CD14-positive monocyte (primary cell): ENCODE data around the gene CHCHD6. TPM values are rescaled to one million over a fixed set of nuclear protein-coding genes. Genes with fewer than 3 reads are reported as not detected.

ENCODE experiments used
- DNase-seq, 3 donors: peaks; one replicate each; pipeline ENCODE4 v3.0.0-alpha.2; 2011 to 2022
- H2AFZ ChIP-seq: 2 replicates; pipeline ENCODE4 v1.6.0; 2012; ENCODE audit warnings: mild to moderate bottlenecking, low read depth, low read length, inconsistent platforms; ENCODE audit not compliant: insufficient read depth, poor library complexity, severe bottlenecking
- H3K27ac ChIP-seq, 2 donors: 1 replicate in 1 of 2; 2 replicates in 1 of 2; pipeline ENCODE4 v1.5.1; 2012 to 2013; ENCODE audit warnings: low read length in 2 of 2, control low read depth in 1 of 2, inconsistent platforms in 1 of 2, low read depth in 1 of 2, mild to moderate bottlenecking in 1 of 2
- H3K27me3 ChIP-seq, 2 donors: one replicate each; pipeline versions ENCODE4 v1.6.0 to v1.6.1; 2011 to 2013; ENCODE audit warnings: low read length in 2 of 2; ENCODE audit not compliant: control insufficient read depth in 2 of 2, insufficient read depth in 2 of 2
- H3K36me3 ChIP-seq, 2 donors: replicated peaks in 1 of 2; 1 replicate in 1 of 2; 2 replicates in 1 of 2; pipeline versions ENCODE4 v1.5.1 to v1.6.1; 2012 to 2013; ENCODE audit warnings: low read length in 2 of 2, control low read depth in 1 of 2, inconsistent platforms in 1 of 2, mild to moderate bottlenecking in 1 of 2; ENCODE audit not compliant: insufficient read depth in 2 of 2, control insufficient read depth in 1 of 2
- H3K4me1 ChIP-seq, 2 donors: 1 replicate in 1 of 2; 2 replicates in 1 of 2; pipeline versions ENCODE4 v1.5.1 to v1.6.1; 2012 to 2013; ENCODE audit warnings: low read length in 2 of 2, control low read depth in 1 of 2, inconsistent platforms in 1 of 2, mild to moderate bottlenecking in 1 of 2, moderate library complexity in 1 of 2; ENCODE audit not compliant: insufficient read depth in 2 of 2, control insufficient read depth in 1 of 2
- H3K4me2 ChIP-seq: replicated peaks from 2 replicates; pipeline ENCODE3; 2012; ENCODE audit warnings: low read length, moderate library complexity, mild to moderate bottlenecking; ENCODE audit not compliant: poor library complexity, severe bottlenecking; ENCODE audit errors: extremely low read depth
- H3K4me3 ChIP-seq, 3 experiments: fragments of 200-600 bp in 1 of 3; sonication (generic) in 1 of 3; replicated peaks in 1 of 3; 1 replicate in 2 of 3; 2 replicates in 1 of 3; pipeline ENCODE4 v1.5.1; 2011 to 2013; ENCODE audit warnings: low read length in 3 of 3, mild to moderate bottlenecking in 3 of 3, control low read depth in 2 of 3, low read depth in 2 of 3, inconsistent platforms in 1 of 3, moderate library complexity in 1 of 3
- H3K79me2 ChIP-seq: 2 replicates; pipeline ENCODE4 v1.6.0; 2012; ENCODE audit warnings: mild to moderate bottlenecking, control low read depth, inconsistent platforms, low read length, moderate library complexity; ENCODE audit not compliant: insufficient read depth
- H3K9ac ChIP-seq: 2 replicates; pipeline ENCODE4 v1.6.0; 2017; ENCODE audit warnings: low read length, mild to moderate bottlenecking; ENCODE audit not compliant: insufficient read depth, poor library complexity, severe bottlenecking
- H3K9me3 ChIP-seq, 2 donors: replicated peaks in 1 of 2; 1 replicate in 1 of 2; 2 replicates in 1 of 2; pipeline versions ENCODE4 v1.5.1 to v1.6.1; 2012 to 2013; ENCODE audit warnings: low read length in 2 of 2, control low read depth in 1 of 2; ENCODE audit not compliant: control insufficient read depth in 1 of 2, insufficient read depth in 1 of 2
- H4K20me1 ChIP-seq: 2 replicates; pipeline ENCODE4 v1.6.0; 2012; ENCODE audit warnings: mild to moderate bottlenecking, low read length, control low read depth, moderate library complexity; ENCODE audit not compliant: insufficient read depth
- H3K27ac Mint-ChIP-seq, 7 donors: one replicate each; pipeline ENCODE4 v1.8.0; 2020; ENCODE audit warnings: mild to moderate bottlenecking in 7 of 7, mixed read lengths in 7 of 7, moderate library complexity in 6 of 7, inconsistent platforms in 2 of 7
- H3K27me3 Mint-ChIP-seq, 3 donors: one replicate each; pipeline ENCODE4 v1.8.0; 2021 to 2022; ENCODE audit warnings: low read depth in 3 of 3, mild to moderate bottlenecking in 3 of 3, mixed read lengths in 3 of 3, moderate library complexity in 3 of 3, inconsistent platforms in 1 of 3
- H3K36me3 Mint-ChIP-seq, 2 donors: one replicate each; pipeline ENCODE4 v1.8.0; 2020; ENCODE audit warnings: mixed read lengths in 2 of 2, inconsistent platforms in 1 of 2, mild to moderate bottlenecking in 1 of 2
- H3K4me1 Mint-ChIP-seq: one replicate; pipeline ENCODE4 v1.8.0; 2020; ENCODE audit warnings: mild to moderate bottlenecking, mixed read lengths
- H3K4me3 Mint-ChIP-seq, 2 donors: one replicate each; pipeline ENCODE4 v1.8.0; 2020; ENCODE audit warnings: mild to moderate bottlenecking in 2 of 2, mixed read lengths in 2 of 2, moderate library complexity in 1 of 2
- H3K9me3 Mint-ChIP-seq, 7 donors: one replicate each; pipeline ENCODE4 v1.8.0; 2020 to 2022; ENCODE audit warnings: mixed read lengths in 7 of 7, mild to moderate bottlenecking in 6 of 7, moderate library complexity in 6 of 7, inconsistent platforms in 2 of 7
- CTCF ChIP-seq: fragments of 200-600 bp; IDR thresholded peaks from one replicate; pipeline ENCODE4 v1.8.0; 2022; ENCODE audit warnings: antibody characterized with exemption, mild to moderate bottlenecking
- WGBS: methylation state at CpG from one replicate; pipeline ENCODE4 v1.1.5; 2013; ENCODE audit warnings: missing lambda C conversion rate; ENCODE audit not compliant: insufficient coverage; 5-methylcytosine and 5-hydroxymethylcytosine counted together
- intact Hi-C, 2 donors: fragments of 100-400 bp; cut with micrococcal nuclease; formaldehyde crosslinking; loops; one replicate each; pipeline versions ENCODE4 v1.15.0 to v1.15.1; 2023
- polyA plus RNA-seq, 3 donors: library from polyadenylated mRNA; depleted of rRNA in 1 of 3; unstranded in 2 of 3; stranded (reverse) in 1 of 3; fragments of 300-500 nt in 2 of 3; fragments of >200 nt in 1 of 3; fragmentation: Illumina TruSeq in 2 of 3; gene quantifications; 1 replicate in 2 of 3; 2 replicates in 1 of 3; pipeline ENCODE4 v1.2.3, GENCODE V29; 2012 to 2021

CHCHD6 gene
- polyA plus RNA-seq, 3 donors, result 1.1 to 1.8 (median 1.8) TPM

GRCh38 chr3:126968391-126969390 lies 264.7 kb downstream of the CHCHD6 start:
- Histone ChIP-seq H3K36me3 (no peaks in the 10 kb centered on the region), H4K20me1 (no peaks in the 10 kb centered on the region), H2AFZ (no peak overlapping the region), H3K27ac (no peak overlapping the region), H3K9ac (no peak overlapping the region), H3K4me1 (no peaks in the 10 kb centered on the region), H3K9me3 (no peaks in the 10 kb centered on the region), H3K4me3 (no peak overlapping the region), H3K4me2 (no peak overlapping the region), H3K27me3 (peaks cover 0 to 33% of the 10 kb centered on the region in 2 donors), H3K79me2 (no peaks in the 10 kb centered on the region)
- Mint-ChIP-seq H3K27me3 (peaks cover 10 to 59% (median 33%) of the 10 kb centered on the region in 3 donors), H3K36me3 (no peaks in the 10 kb centered on the region), H3K9me3 (peaks cover 0 to 4% (median 0%) of the 10 kb centered on the region in 7 donors), H3K4me3 (no peak overlapping the region), H3K4me1 (no peaks in the 10 kb centered on the region), H3K27ac (no peak overlapping the region)
- DNase-seq, result no peak
- intact Hi-C loops, result no loop called here
- TF ChIP-seq CTCF, result no peak
- WGBS, result 90% methylated on average over 14 of the region's 20 CpGs

GRCh38 chr3:126969586-126969985 lies 265.5 kb downstream of the CHCHD6 start:
- H4K20me1 ChIP-seq, result no peaks in the 10 kb centered on the region
- H3K27ac ChIP-seq, result no peak overlapping the region
- H3K4me1 ChIP-seq, result no peaks in the 10 kb centered on the region
- H3K27me3 ChIP-seq, result peaks cover 0 to 40% of the 10 kb centered on the region in 2 donors
- no peak for DNase-seq
- peaks cover 0 to 3% of the 10 kb centered on the region in 2 donors for H3K9me3 ChIP-seq
- intact Hi-C loops, result no loop called here
- H3K4me3 Mint-ChIP-seq, result no peak overlapping the region
- H3K36me3 ChIP-seq, result no peaks in the 10 kb centered on the region
- H3K36me3 Mint-ChIP-seq, result no peaks in the 10 kb centered on the region
- H3K27ac Mint-ChIP-seq, result no peak overlapping the region
- no peak overlapping the region for H2AFZ ChIP-seq
- no peak for TF ChIP-seq CTCF
- no peaks in the 10 kb centered on the region for H3K4me1 Mint-ChIP-seq
- peaks cover under 1 to 12% (median 6%) of the 10 kb centered on the region in 7 donors for H3K9me3 Mint-ChIP-seq
- H3K4me3 ChIP-seq, result no peak overlapping the region
- H3K27me3 Mint-ChIP-seq, result peaks cover 11 to 58% (median 34%) of the 10 kb centered on the region in 3 donors
- H3K9ac ChIP-seq, result no peak overlapping the region
- WGBS, result 100% methylated on average over 2 of the region's 7 CpGs
- H3K79me2 ChIP-seq, result no peaks in the 10 kb centered on the region
- no peak overlapping the region for H3K4me2 ChIP-seq
